Choroid plexus epithelial cell (primary cell): Measurements from ENCODE around the gene KRTAP12-2.
"Not testable (repeated sequence)": the region's sequence is repeated elsewhere in the genome, so short reads cannot be mapped to it uniquely, and the experiment has no call there.

Experiments used
- DNase-seq: peaks from one replicate; pipeline ENCODE4 v3.0.0-alpha.2; 2010; ENCODE audit warnings: low read depth
- H3K4me3 ChIP-seq: 2 replicates; pipeline ENCODE4 v1.5.1; 2011; ENCODE audit warnings: low read depth, mild to moderate bottlenecking, control low read depth, low read length, moderate library complexity
- TF ChIP-seq, protein P1 (sequence below): conservative IDR thresholded peaks from 2 replicates; pipeline ENCODE4 v1.5.1; 2011; ENCODE audit warnings: low read depth, mild to moderate bottlenecking, control low read depth, inconsistent platforms, low read length, moderate library complexity

Gene KRTAP12-2

DNA sequence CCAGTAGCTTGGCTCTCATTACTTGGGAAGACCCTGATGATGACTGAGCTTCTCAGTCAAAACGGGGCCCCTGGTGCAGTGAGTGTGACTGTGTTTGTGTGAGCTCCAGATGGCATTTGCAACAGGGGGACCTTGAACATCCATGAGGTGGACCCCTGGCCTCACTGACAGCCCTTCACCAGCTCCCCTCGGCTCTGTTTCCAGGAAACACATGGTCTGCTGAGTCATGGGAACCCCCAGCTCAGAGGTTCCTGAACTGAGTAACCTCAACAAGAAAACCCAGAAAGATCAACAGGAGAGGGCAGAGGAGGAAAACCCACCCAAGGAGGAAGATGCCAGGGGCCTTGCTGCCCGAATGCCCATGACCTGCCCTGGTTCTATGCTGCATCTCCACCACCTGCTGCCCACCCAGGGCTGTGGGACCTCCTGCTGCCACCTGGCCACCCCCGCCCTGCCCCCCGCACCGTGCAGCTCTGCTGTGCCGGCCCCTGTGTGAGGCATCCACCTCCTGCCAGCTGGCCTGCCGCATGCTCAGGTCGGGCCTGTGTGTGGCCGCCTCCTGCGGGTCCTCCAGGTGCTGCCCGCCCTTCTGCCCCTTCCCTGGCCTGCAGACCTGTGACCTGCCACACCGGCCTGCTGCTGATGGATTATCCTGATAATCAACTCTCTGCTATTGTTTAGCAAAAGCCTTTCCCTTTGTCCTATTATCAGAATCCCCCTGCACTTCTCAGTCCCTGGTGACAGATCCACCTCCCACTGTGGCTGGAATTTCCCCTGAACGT, 19.5 kb upstream of the KRTAP12-2 start:
- no peak overlapping the region for H3K4me3 ChIP-seq
- TF ChIP-seq, protein P1, sequence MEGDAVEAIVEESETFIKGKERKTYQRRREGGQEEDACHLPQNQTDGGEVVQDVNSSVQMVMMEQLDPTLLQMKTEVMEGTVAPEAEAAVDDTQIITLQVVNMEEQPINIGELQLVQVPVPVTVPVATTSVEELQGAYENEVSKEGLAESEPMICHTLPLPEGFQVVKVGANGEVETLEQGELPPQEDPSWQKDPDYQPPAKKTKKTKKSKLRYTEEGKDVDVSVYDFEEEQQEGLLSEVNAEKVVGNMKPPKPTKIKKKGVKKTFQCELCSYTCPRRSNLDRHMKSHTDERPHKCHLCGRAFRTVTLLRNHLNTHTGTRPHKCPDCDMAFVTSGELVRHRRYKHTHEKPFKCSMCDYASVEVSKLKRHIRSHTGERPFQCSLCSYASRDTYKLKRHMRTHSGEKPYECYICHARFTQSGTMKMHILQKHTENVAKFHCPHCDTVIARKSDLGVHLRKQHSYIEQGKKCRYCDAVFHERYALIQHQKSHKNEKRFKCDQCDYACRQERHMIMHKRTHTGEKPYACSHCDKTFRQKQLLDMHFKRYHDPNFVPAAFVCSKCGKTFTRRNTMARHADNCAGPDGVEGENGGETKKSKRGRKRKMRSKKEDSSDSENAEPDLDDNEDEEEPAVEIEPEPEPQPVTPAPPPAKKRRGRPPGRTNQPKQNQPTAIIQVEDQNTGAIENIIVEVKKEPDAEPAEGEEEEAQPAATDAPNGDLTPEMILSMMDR = no peak
- DNase-seq = no peak

DNA sequence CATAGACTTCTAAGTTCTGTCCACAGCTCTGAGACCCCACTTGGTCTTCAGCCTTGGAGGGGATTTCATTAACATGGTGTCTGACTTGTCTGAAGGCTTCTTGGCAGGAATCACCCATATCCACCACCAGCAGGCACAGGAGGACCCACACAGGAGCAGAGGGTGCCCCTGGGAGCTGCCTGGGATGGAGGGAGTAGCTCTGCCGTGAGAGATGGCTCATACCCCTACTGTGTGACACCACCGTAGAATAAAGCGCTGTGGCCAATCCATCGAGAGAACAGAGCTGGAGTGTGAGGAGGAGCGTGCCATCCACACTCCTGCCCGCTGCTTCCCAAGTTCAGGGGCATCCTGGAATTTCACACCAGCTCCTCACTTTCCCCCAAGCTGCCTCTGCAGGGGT, 18.3 kb upstream of the KRTAP12-2 start:
- not testable (repeated sequence) for DNase-seq, H3K4me3 ChIP-seq

DNA sequence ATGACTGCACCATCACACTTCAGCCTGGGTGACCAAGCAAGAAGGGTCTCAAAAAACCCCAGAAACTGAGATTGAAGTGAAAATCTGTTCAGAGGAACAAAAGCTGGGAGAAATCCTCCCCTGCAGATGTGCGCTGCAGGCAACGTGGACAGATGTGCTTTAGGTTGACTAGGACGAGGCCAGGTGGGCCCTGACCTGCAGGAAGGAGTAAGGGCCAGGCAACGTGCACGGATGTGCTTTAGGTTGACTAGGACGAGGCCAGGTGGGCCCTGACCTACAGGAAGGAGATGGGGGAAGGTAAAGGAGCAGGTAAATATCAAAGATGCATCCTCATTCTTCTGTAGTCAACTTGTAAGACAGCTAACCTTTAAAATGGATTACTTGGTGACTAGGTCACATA, 17.8 kb upstream of the KRTAP12-2 start:
- TF ChIP-seq, protein P1 = no peak
- H3K4me3 ChIP-seq = no peak overlapping the region
- no peak for DNase-seq

DNA sequence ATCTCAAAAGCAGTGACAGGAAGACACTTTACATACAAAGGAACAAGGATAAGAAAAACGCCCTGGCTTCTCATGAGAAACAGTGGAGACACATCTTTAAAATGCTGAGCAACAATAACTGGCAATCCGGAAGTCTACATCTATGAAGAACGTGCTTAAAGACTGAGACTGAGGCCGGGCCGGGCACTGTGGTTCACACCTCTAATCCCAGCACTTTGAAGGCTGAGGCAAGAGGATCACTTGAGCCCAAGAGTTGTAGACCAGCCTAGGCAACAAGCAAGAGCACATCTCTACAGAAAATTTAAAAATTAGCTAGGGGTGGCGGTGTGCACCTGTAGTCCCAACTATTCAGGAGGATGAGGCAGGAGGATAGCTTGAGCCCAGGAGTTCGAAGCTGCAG, 17.4 kb upstream of the KRTAP12-2 start:
- TF ChIP-seq, protein P1 = no peak
- DNase-seq = no peak

DNA sequence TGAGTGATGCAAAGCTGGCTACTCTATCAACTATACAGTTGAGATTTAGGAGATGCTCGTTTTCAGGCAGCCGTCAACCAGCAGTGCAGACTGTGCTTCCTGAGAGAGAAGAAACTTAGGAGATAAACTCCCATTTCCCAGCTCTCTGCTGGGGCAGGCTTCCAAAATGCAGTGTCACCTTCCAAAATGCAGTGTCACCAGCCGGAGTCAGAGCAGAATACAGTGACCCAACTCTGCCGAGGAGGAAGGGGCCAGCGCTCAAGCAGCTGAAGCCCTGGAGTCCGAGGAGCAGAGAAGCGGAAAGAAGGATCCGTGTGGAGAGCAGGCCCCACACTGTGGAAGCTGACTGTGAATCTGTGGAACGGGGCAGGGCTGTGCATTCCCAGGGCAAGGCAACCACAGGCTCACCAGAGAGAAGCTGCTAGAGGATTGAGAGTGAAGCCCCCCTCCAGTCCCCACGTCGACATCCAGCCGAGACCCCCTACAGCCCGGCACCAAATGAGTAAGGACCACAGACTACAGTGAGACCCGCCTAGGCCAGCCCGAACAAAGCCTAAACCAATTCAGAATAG, 15.9 kb upstream of the KRTAP12-2 start:
- TF ChIP-seq, protein P1 = no peak
- no peak overlapping the region for H3K4me3 ChIP-seq
- no peak for DNase-seq

More for the DNA sequence above, 17.4 kb upstream of the KRTAP12-2 start:
- no peak overlapping the region for H3K4me3 ChIP-seq

DNA sequence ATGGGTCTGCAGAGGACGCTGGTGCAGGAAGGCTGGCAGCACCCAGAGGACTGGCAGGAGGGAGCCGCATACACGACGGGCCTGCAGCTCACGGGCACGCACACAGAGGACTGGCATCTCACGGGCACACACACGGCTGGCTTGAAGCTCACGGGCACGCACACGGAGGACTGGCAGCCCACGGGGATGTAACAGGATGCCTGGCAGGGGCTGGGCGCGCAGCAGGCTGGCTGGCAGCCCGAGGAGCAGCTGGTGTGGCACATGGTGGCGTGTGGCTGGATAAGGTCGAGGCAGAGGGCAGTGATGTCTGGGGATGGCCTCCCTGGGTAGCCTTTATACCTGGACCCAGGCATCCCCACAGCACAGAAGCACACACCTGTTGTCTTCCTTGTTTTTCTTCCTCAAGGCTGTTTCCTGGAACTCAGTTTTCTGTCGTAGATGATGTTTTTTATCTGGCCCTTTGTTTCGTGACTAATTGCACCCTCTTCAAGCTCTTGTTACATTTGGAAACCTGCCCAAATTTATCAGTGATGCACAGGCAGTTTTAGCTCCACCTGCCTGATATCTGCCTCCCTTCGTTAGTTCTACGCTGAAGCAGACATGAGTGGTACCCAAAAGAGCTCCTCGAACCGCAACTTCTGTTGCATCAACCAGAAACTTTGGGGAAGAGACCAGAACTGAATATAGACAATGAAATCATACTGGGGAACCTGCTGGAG, 15.3 kb upstream of the KRTAP12-2 start, which contains the start of gene KRTAP12-1:
Gene KRTAP12-1, minus strand, starts transcription at position 303 of the 719 bp plus-strand sequence. Its CDS starts 40 bp downstream, at position 263.
- no peak for DNase-seq

DNA sequence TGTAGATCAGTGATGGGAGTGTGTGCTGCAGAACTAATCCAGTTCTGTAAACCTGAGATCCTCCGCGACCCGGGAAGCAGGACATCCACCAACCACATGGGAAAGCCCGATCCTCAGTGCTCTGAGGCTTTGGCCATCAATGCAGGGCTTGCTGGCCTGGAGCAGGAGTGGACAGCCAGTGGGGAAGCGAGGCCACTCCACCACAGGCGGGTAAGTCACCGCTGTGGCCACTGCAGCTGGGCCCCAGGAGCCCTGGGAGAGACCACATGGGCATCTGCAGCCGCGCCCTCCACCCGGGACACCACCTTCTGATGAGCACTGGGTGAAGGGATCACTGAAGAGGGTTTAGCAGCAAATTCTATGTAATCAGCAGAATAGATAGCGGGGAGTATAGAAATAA, 14.4 kb upstream of the KRTAP12-2 start:
- no peak for DNase-seq
- no peak overlapping the region for H3K4me3 ChIP-seq

More for the DNA sequence above, 15.3 kb upstream of the KRTAP12-2 start, which contains the start of gene KRTAP12-1:
- TF ChIP-seq, protein P1 = no peak
- H3K4me3 ChIP-seq = no peak within 1 kb of the TSS

More for the DNA sequence above, 14.4 kb upstream of the KRTAP12-2 start:
- TF ChIP-seq, protein P1 = no peak
